K562 (cell line): ENCODE measurements around the gene SH3TC1. TPM values are rescaled to one million over a fixed set of nuclear protein-coding genes. Genes with fewer than 3 reads are reported as not detected.
A peak's percentile ranks its signal among the peaks of the same experiment; 100 is the strongest.

Experiments
- CCNT2 ChIP-seq: IDR thresholded peaks from 2 replicates; pipeline ENCODE4 v1.6.1; 2011; ENCODE audit warnings: borderline replicate concordance, low read depth, mild to moderate bottlenecking, moderate library complexity, mixed read lengths, low read length; ENCODE audit not compliant: insufficient read length; ENCODE audit errors: extremely low read depth
- GABPB2 ChIP-seq: fragments of 250-450 bp; sonication (Bioruptor Pico); conservative IDR thresholded peaks from 2 replicates; pipeline ENCODE4 v1.5.1; 2021; ENCODE audit warnings: mild to moderate bottlenecking
- PHF20 ChIP-seq: fragments of 450-650 bp; IDR thresholded peaks from 2 replicates; pipeline ENCODE4 v1.6.1; 2018; ENCODE audit not compliant: partially characterized antibody
- RFX7 ChIP-seq: fragments of 250-450 bp; sonication (Bioruptor Pico); IDR thresholded peaks from 2 replicates; pipeline ENCODE4 v1.5.1; 2021; ENCODE audit warnings: mild to moderate bottlenecking
- TEAD1 ChIP-seq, 2 experiments: fragments of 450-650 bp in 1 of 2; sonication (generic) in 1 of 2; formaldehyde crosslinking; IDR thresholded peaks; 2 replicates each; pipeline versions ENCODE4 v1.4.0 to v1.8.0; 2020 to 2022; ENCODE audit warnings: mild to moderate bottlenecking in 2 of 2, missing genetic modification reagents in 1 of 2
- ZNF197 ChIP-seq: fragments of 200-800 bp; sonication (Bioruptor generic); IDR thresholded peaks from 2 replicates; pipeline ENCODE4 v1.6.1; 2016; ENCODE audit warnings: low read depth, missing genetic modification characterization, missing compliant biosample characterization
- polyA plus RNA-seq, 8 experiments: library from polyadenylated mRNA; depleted of rRNA in 4 of 8; stranded (reverse) in 5 of 8; unstranded in 3 of 8; fragments of >200 nt; fragmentation: Nextera tagmentation in 2 of 8; fragmentation: Illumina TruSeq in 1 of 8; extraction: Ambion mirVana in 2 of 8; extraction: Trizol in 1 of 8; gene quantifications; 2 replicates each; pipeline versions ENCODE4 v1.2.1 to v1.2.3, GENCODE V29; 2011 to 2014; ENCODE audit warnings: inconsistent platforms in 1 of 8, missing spikeins in 1 of 8
- total RNA-seq, 7 experiments: library from RNA; depleted of rRNA in 6 of 7; stranded (reverse); fragments of >200 nt in 6 of 7; fragmentation: Illumina TruSeq in 2 of 7; extraction: Trizol in 2 of 7; gene quantifications; 2 replicates each; pipeline versions ENCODE4 v1.2.1 to v1.2.3, GENCODE V29; 2011 to 2021; ENCODE audit warnings: low replicate concordance in 1 of 7
- TF ChIP-seq, protein P1 (sequence below), 2 experiments: fragments of 450-650 bp; IDR thresholded peaks; 2 replicates each; pipeline ENCODE4 v1.6.1; 2016; ENCODE audit warnings: mild to moderate bottlenecking in 2 of 2, borderline replicate concordance in 1 of 2, low read depth in 1 of 2, moderate library complexity in 1 of 2
- TF ChIP-seq, protein P2 (sequence below): sonication (generic); formaldehyde crosslinking; IDR thresholded peaks from 2 replicates; pipeline ENCODE4 v1.5.0; 2020; ENCODE audit warnings: missing genetic modification reagents
- TF ChIP-seq, protein P3 (sequence below), 2 experiments: IDR thresholded peaks; 2 replicates each; pipeline ENCODE4 v1.6.1; 2012; ENCODE audit warnings: improper control_type of control experiment in 2 of 2, low read depth in 2 of 2, low read length in 2 of 2, borderline replicate concordance in 1 of 2

Gene SH3TC1
- total and polyA plus RNA-seq, 9 of the 15 experiments (the other 6 are each of a cell fraction or from before 2014, with no cell fraction given) = 0.04 to 2.1 (median 0.48) TPM; not detected in 1

DNA sequence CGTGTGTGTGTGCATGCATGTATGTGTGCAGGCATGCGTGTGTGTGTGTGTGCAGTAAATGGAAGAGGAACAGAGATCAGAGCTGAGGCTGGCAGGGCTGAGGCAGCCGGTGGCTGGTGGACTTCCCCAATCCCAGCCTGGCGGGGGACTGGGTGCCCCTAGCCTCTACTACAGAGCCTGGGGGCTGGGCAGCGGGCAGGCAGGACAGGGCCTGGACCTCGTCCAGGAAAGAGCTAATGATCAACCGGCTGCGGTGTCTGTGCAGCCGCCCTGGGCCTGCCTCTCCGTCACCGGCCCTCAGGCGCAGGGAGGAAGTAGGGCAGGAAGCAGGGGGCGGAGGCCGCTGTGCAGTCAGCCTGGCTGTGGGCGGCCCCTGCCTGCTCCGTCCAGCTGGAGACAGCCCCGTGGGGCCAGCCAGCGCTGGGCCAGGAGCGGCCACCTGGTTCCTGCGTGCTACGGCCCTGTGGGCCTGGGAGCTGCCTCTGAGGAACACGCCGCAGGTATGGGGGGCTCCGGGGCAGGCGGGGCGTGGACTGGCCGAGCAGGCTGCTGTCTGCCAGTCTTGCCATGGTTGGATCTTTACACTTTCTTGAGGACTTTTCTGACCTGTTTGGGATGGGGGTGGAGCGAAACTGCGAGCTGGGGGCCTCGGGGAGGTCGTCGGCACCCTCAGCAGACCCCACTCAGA, at the start of gene SH3TC1 (continued):
- TF ChIP-seq, protein P1, sequence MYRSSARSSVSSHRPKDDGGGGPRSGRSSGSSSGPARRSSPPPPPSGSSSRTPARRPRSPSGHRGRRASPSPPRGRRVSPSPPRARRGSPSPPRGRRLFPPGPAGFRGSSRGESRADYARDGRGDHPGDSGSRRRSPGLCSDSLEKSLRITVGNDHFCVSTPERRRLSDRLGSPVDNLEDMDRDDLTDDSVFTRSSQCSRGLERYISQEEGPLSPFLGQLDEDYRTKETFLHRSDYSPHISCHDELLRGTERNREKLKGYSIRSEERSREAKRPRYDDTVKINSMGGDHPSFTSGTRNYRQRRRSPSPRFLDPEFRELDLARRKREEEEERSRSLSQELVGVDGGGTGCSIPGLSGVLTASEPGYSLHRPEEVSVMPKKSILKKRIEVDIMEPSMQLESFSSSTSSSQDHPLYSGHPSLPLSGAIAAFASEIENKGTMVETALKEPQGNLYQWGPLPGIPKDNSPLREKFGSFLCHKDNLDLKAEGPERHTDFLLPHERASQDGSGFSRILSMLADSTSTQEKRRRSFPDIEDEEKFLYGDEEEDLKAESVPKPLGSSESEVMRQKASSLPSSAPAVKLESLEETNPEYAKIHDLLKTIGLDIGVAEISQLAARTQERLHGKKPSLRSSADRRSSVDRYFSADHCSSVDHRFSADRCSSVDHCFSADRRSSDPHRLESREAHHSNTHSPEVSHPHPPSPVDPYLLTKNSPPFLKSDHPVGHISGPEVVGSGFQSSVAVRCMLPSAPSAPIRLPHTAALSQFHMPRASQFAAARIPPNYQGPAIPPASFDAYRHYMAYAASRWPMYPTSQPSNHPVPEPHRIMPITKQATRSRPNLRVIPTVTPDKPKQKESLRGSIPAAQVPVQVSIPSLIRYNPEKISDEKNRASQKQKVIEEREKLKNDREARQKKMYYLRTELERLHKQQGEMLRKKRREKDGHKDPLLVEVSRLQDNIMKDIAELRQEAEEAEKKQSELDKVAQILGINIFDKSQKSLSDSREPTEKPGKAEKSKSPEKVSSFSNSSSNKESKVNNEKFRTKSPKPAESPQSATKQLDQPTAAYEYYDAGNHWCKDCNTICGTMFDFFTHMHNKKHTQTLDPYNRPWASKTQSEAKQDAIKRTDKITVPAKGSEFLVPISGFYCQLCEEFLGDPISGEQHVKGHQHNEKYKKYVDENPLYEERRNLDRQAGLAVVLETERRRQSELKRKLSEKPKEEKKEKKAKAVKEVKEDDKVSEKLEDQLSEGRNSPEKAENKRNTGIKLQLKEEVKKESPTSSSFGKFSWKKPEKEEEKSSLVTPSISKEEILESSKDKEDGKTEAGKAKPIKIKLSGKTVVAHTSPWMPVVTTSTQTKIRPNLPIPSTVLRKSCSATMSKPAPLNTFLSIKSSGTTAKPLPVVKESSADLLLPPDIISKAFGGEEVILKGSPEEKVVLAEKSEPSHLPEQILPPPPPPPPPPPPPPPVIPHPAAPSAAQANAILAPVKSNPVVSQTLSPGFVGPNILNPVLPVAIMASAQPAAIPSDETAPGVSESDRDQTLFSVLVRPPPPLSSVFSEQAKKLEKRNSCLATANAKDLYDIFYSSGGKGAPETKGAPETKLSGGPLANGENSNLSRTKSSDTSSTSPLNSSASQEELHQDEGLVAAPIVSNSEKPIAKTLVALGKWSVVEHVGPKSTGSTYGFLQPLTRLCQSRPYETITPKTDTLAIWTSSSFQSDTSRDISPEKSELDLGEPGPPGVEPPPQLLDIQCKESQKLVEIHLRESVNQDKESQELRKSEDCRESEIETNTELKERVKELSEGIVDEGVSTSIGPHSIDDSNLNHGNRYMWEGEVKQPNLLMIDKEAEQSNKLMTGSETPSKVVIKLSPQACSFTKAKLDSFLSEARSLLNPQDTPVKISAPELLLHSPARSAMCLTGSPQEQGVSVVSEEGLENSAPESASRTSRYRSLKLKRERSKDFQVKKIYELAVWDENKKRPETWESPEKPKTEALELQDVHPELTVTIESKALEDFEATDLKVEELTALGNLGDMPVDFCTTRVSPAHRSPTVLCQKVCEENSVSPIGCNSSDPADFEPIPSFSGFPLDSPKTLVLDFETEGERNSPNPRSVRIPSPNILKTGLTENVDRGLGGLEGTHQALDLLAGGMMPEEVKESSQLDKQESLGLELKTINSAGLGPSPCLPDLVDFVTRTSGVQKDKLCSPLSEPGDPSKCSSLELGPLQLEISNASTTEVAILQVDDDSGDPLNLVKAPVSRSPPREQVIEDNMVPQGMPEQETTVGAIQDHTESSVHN (IDR thresholded peaks at IDR 0.05; ENCODE audit: borderline replicate concordance in 1 of 2, low read depth in 1 of 2) = no peak
- TF ChIP-seq PHF20 = no peak
- peak; percentile 76 for TF ChIP-seq CCNT2
- TF ChIP-seq, protein P2, sequence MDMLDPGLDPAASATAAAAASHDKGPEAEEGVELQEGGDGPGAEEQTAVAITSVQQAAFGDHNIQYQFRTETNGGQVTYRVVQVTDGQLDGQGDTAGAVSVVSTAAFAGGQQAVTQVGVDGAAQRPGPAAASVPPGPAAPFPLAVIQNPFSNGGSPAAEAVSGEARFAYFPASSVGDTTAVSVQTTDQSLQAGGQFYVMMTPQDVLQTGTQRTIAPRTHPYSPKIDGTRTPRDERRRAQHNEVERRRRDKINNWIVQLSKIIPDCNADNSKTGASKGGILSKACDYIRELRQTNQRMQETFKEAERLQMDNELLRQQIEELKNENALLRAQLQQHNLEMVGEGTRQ (CRISPR knock-in tag) = no peak
- TF ChIP-seq ZNF197 = no peak
- TF ChIP-seq, protein P3, sequence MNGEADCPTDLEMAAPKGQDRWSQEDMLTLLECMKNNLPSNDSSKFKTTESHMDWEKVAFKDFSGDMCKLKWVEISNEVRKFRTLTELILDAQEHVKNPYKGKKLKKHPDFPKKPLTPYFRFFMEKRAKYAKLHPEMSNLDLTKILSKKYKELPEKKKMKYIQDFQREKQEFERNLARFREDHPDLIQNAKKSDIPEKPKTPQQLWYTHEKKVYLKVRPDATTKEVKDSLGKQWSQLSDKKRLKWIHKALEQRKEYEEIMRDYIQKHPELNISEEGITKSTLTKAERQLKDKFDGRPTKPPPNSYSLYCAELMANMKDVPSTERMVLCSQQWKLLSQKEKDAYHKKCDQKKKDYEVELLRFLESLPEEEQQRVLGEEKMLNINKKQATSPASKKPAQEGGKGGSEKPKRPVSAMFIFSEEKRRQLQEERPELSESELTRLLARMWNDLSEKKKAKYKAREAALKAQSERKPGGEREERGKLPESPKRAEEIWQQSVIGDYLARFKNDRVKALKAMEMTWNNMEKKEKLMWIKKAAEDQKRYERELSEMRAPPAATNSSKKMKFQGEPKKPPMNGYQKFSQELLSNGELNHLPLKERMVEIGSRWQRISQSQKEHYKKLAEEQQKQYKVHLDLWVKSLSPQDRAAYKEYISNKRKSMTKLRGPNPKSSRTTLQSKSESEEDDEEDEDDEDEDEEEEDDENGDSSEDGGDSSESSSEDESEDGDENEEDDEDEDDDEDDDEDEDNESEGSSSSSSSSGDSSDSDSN (IDR thresholded peaks at IDR 0.05; ENCODE audit: borderline replicate concordance in 1 of 2, low read depth in 2 of 2, low read length in 2 of 2) = peak; percentile 75 to 97; a peak in 3 of 4 replicates
- no peak for TF ChIP-seq RFX7 (CRISPR knock-in tag)
- TF ChIP-seq GABPB2 (CRISPR knock-in tag) = no peak
- 0 out of 4 replicates have a peak, but pooled peaks of 1 of the 2 experiments have one; percentile 13 for TF ChIP-seq TEAD1 (CRISPR knock-in tag; IDR thresholded peaks at IDR 0.05)
